Stomach (tissue), 9 donors: ENCODE data around the gene MED12L. TPM values are rescaled to one million over a fixed set of nuclear protein-coding genes. Genes with fewer than 3 reads are reported as not detected.

Source experiments
- DNase-seq, 2 donors: peaks; one replicate each; pipeline versions ENCODE4 v3.0.0 to v3.0.0-alpha.2; 2013 to 2019
- H3K27ac ChIP-seq, 5 donors: fragments of 200-600 bp in 4 of 5; sonication (generic) in 4 of 5; one replicate each; pipeline ENCODE4 v1.5.1; 2013 to 2019; ENCODE audit warnings: mild to moderate bottlenecking in 1 of 5, moderate library complexity in 1 of 5
- H3K27me3 ChIP-seq, 3 donors: fragments of 200-600 bp; sonication (generic); one replicate each; pipeline ENCODE4 v1.5.1; 2017 to 2019; ENCODE audit warnings: mixed run types in 1 of 3
- H3K36me3 ChIP-seq, 4 donors: fragments of 200-600 bp; sonication (generic); 1 replicate in 3 of 4; 2 replicates in 1 of 4; pipeline ENCODE4 v1.5.1; 2016 to 2019
- H3K4me1 ChIP-seq, 4 donors: fragments of 200-600 bp; sonication (generic); one replicate each; pipeline ENCODE4 v1.5.1; 2016 to 2019
- H3K4me3 ChIP-seq, 4 donors: fragments of 200-600 bp; sonication (generic) in 3 of 4; one replicate each; pipeline ENCODE4 v1.5.1; 2016 to 2019; ENCODE audit warnings: mild to moderate bottlenecking in 1 of 4
- H3K9me3 ChIP-seq, 4 donors: fragments of 200-600 bp; sonication (generic); one replicate each; pipeline ENCODE4 v1.5.1; 2016 to 2019
- EP300 ChIP-seq: sonication (generic); formaldehyde crosslinking; IDR thresholded peaks from one replicate; pipeline ENCODE4 v1.6.1; 2017; ENCODE audit warnings: antibody characterized with exemption
- POLR2A ChIP-seq, 4 donors: fragments of 450-650 bp; IDR thresholded peaks; one replicate each; pipeline ENCODE4 v1.6.1; 2016; ENCODE audit warnings: antibody characterized with exemption in 4 of 4, control low read depth in 2 of 4, mild to moderate bottlenecking in 1 of 4, moderate library complexity in 1 of 4
- POLR2AphosphoS5 ChIP-seq, 3 donors: sonication (generic); formaldehyde crosslinking; IDR thresholded peaks; one replicate each; pipeline ENCODE4 v1.6.1; 2016; ENCODE audit warnings: antibody characterized with exemption in 3 of 3
- WGBS, 5 donors: extraction: QIAGEN DNeasy Blood & Tissue Kit in 3 of 5; methylation state at CpG; one replicate each; pipeline versions ENCODE4 v1.1.5 to v1.1.7; 2013 to 2018; 5-methylcytosine and 5-hydroxymethylcytosine counted together
- intact Hi-C: fragments of 100-400 bp; cut with DNase I; formaldehyde crosslinking; loops from one replicate; pipeline ENCODE4 v1.15.1; 2023; ENCODE audit warnings: low total_unique reads
- polyA plus RNA-seq, 3 donors: library from polyadenylated mRNA; stranded (reverse); fragments of 200-250 nt; gene quantifications; one replicate each; pipeline ENCODE4 v1.2.3, GENCODE V29; 2013
- total RNA-seq, 5 donors: library from RNA; depleted of rRNA; stranded (reverse); fragments of >200 nt; gene quantifications; one replicate each; pipeline versions ENCODE4 v1.1.0 to v1.2.3, GENCODE V29; 2014 to 2016
- TF ChIP-seq, protein P1 (sequence below), 7 experiments: fragments of 450-650 bp in 4 of 7; fragments of 200-600 bp in 3 of 7; sonication (generic) in 3 of 7; IDR thresholded peaks; one replicate each; pipeline ENCODE4 v1.5.1; 2016 to 2019; ENCODE audit warnings: antibody characterized with exemption in 7 of 7, control low read depth in 2 of 7, mild to moderate bottlenecking in 1 of 7
- donor health status: healthy with polysubstance abuse.
- donor health status: Bipolar disorder and iron deficiency.
- donor health status: healthy.

The MED12L gene
- total and polyA plus RNA-seq, 8 donors: 0.06 to 2.9 (median 0.36) TPM; not detected in 2

DNA sequence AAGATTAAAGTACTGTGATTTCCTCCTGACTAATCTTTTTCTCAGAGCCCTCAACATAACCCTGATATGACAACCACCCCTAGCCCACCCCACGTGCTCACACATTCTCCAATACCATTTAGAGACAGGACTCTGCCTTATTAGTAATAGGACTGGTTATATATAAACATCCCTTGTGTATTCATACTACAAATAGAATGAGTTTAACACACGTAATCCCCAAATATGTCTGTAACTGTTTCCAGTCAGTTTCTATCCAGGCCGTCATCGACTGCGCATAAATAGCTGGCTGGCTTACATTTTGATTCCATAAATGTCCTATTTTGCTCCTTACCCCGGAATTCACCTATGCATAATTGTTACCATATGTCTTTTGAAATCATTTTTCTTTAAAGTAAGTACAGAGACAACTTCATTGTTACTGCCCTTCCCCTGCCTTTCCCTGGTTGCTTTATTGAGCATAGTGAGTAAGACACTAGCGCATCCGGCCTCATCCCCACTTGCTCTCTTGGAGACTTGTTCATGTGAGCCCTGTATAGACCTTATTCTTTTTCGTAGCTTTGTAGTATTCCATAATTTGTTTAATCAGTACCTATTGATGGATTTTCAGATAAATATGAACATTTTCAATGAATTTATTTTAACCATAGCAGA, 196.3 kb downstream of the MED12L start:
- WGBS, 5 donors: 62 to 82% (median 77%) methylated on average over 9 of the region's 9 CpGs
- H3K36me3 ChIP-seq: no peaks in the 10 kb centered on the region
- peak overlapping the region in 4 of 5 donors; percentile 52 to 76 (median 67) for H3K27ac ChIP-seq
- peaks cover 0 to 45% (median 17%) of the 10 kb centered on the region in 4 donors for H3K4me1 ChIP-seq
- H3K4me3 ChIP-seq: no peak overlapping the region
- DNase-seq: no peak
- TF ChIP-seq, protein P1, sequence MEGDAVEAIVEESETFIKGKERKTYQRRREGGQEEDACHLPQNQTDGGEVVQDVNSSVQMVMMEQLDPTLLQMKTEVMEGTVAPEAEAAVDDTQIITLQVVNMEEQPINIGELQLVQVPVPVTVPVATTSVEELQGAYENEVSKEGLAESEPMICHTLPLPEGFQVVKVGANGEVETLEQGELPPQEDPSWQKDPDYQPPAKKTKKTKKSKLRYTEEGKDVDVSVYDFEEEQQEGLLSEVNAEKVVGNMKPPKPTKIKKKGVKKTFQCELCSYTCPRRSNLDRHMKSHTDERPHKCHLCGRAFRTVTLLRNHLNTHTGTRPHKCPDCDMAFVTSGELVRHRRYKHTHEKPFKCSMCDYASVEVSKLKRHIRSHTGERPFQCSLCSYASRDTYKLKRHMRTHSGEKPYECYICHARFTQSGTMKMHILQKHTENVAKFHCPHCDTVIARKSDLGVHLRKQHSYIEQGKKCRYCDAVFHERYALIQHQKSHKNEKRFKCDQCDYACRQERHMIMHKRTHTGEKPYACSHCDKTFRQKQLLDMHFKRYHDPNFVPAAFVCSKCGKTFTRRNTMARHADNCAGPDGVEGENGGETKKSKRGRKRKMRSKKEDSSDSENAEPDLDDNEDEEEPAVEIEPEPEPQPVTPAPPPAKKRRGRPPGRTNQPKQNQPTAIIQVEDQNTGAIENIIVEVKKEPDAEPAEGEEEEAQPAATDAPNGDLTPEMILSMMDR (IDR thresholded peaks at IDR 0.05): no peak
- peak; percentile 30 for TF ChIP-seq EP300
- intact Hi-C loops: loop anchor here (5.0 kb wide), 1 partner anchor 54 kb away; no protein-coding TSS in a partner anchor
- H3K27me3 ChIP-seq: no peaks in the 10 kb centered on the region
- H3K9me3 ChIP-seq: no peaks in the 10 kb centered on the region

GRCh38 chr3:151282921-151283320, 197.5 kb downstream of the MED12L start:
- peak overlapping the region in 2 of 5 donors; percentile 52 to 76 for H3K27ac ChIP-seq
- intact Hi-C loops: loop anchor here (5.0 kb wide), 1 partner anchor 56 kb away; no protein-coding TSS in a partner anchor
- peak in 1 of 2 donors; percentile 87 for DNase-seq
- no peak overlapping the region for H3K4me3 ChIP-seq
- no peaks in the 10 kb centered on the region for H3K36me3 ChIP-seq
- peaks cover 0 to 45% (median 17%) of the 10 kb centered on the region in 4 donors for H3K4me1 ChIP-seq
- TF ChIP-seq POLR2AphosphoS5 (IDR thresholded peaks at IDR 0.05) (peak in 1 of 3 donors; percentile 11), POLR2A (IDR thresholded peaks at IDR 0.05) (no peak), EP300 (no peak)
- TF ChIP-seq, protein P1 (IDR thresholded peaks at IDR 0.05): peak in 5 of 7 experiments; percentile 20 to 82 (median 68)
- no peaks in the 10 kb centered on the region for H3K9me3 ChIP-seq
- 0% methylated on average over 1 of the region's 1 CpG for WGBS, 5 donors
- H3K27me3 ChIP-seq: no peaks in the 10 kb centered on the region

- WGBS, 5 donors: 20 to 41% (median 27%) methylated on average over 4 of the region's 4 CpGs
- TF ChIP-seq EP300: no peak
- TF ChIP-seq, protein P1 (IDR thresholded peaks at IDR 0.05): no peak
- TF ChIP-seq POLR2A (IDR thresholded peaks at IDR 0.05): no peak
- no peak for TF ChIP-seq POLR2AphosphoS5 (IDR thresholded peaks at IDR 0.05)
- no peaks in the 10 kb centered on the region for H3K36me3 ChIP-seq
- H3K9me3 ChIP-seq: no peaks in the 10 kb centered on the region
- no peak overlapping the region for H3K4me3 ChIP-seq
- peak overlapping the region in 3 of 5 donors; percentile 27 to 76 (median 41) for H3K27ac ChIP-seq
- intact Hi-C loops: loop anchor here (5.0 kb wide), 1 partner anchor 56 kb away; no protein-coding TSS in a partner anchor
- H3K4me1 ChIP-seq: peaks cover 0 to 45% (median 17%) of the 10 kb centered on the region in 4 donors
- no peaks in the 10 kb centered on the region for H3K27me3 ChIP-seq
- no peak for DNase-seq
These were observed 197.9 kb downstream of the MED12L start for GRCh38 chr3:151283387-151283786.

- H3K27ac ChIP-seq: peak overlapping the region in 3 of 5 donors; percentile 27 to 76 (median 41)
- WGBS, 5 donors: 7 to 22% (median 16%) methylated on average over 5 of the region's 5 CpGs
- DNase-seq: peak; percentile 66 to 84
- no peaks in the 10 kb centered on the region for H3K27me3 ChIP-seq
- intact Hi-C loops: loop anchor here (5.0 kb wide), 1 partner anchor 57 kb away; no protein-coding TSS in a partner anchor
- no peak overlapping the region for H3K4me3 ChIP-seq
- no peak for TF ChIP-seq POLR2A (IDR thresholded peaks at IDR 0.05)
- no peak for TF ChIP-seq EP300
- peak in 2 of 3 donors; percentile 31 to 69 for TF ChIP-seq POLR2AphosphoS5 (IDR thresholded peaks at IDR 0.05)
- H3K36me3 ChIP-seq: no peaks in the 10 kb centered on the region
- peaks cover 0 to 39% (median 17%) of the 10 kb centered on the region in 4 donors for H3K4me1 ChIP-seq
- no peaks in the 10 kb centered on the region for H3K9me3 ChIP-seq
These were observed 198.5 kb downstream of the MED12L start for GRCh38 chr3:151283907-151284461.
